Hematopoietic multipotent progenitor cell treated with erythropoietin and hydrocortisone succinate and interleukin-3 and kit ligand, for 15 days (in vitro differentiated cells): ENCODE data around the gene ARHGEF17.

ENCODE experiments used
- DNase-seq: peaks from one replicate; pipeline ENCODE4 v3.0.0-alpha.2; 2015; ENCODE audit warnings: low spot score

Gene ARHGEF17

GRCh38 chr11:73314117-73314961 is 6.3 kb downstream of the ARHGEF17 start:
- no peak for DNase-seq

DNA sequence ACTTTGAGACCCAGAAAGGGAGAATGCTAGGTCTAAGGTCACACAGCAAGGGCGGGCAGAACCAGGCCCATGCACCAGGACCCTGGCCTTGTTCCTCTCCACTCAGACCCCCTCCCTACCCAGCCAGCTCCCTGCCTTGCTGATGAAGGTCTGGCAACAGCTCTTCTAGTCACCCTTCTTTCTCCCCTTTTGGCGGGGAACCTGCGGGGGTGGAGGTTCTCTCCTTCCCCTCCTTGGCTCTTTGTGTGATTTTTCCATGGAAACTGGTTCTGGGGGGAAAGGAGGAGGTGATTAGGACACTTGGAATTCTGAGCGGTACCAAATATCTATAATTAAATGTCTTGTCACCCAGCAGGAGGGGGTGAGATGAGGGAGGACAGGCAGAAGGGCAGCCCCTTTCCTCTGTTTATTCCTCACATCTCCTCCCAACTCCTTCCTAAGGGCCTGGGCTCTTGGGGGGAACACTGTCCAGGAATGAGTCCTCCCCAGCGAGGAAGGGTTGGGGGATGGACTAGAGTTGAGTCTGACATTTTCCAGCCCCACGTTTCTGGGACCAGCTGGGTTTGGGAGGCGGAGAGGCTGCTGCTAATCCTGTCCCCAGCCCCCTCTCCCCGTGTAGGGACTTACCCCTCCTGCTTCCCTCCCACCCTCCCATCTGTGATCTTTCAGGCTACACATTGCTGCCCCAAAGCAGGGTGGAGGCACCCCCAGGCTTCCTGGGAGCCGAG is 7.4 kb downstream of the ARHGEF17 start:
- DNase-seq, result no peak

GRCh38 chr11:73316422-73316821 is 8.3 kb downstream of the ARHGEF17 start:
- no peak for DNase-seq

GRCh38 chr11:73317373-73317772 is 9.3 kb downstream of the ARHGEF17 start:
- DNase-seq, result no peak

- no peak for DNase-seq
Observed at GRCh38 chr11:73317803-73318202, 9.7 kb downstream of the ARHGEF17 start.

DNA sequence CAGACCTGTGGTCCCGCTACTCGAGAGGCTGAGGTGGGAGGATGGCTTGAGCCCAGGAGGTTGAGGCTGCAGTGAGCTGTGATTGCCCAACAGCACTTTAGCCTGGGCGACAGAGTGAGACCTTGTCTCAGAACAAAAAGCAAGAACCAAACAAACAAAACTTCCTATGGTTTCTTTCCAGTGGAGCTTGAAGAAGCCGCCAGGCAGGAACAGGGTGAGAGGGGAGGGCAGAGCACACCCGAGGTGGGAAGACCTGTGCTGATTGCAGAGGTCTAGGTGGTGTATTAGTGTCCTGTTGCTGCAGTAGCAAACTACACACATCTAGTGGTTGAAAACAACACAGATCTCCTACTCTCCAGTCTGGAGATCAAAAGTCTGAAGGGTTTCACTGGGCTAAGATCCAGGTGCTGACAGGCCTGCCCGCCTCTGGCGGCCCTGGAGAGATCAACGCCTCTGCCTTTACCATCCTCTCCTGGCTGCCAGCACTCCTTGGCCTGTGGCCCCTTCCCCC is 10.5 kb downstream of the ARHGEF17 start:
- no peak for DNase-seq

- no peak for DNase-seq
Observed at GRCh38 chr11:73320763-73321603, 12.9 kb downstream of the ARHGEF17 start.

- no peak for DNase-seq
Observed at GRCh38 chr11:73321604-73322381, 13.7 kb downstream of the ARHGEF17 start.

- DNase-seq, result no peak
Observed at GRCh38 chr11:73322382-73323306, 14.6 kb downstream of the ARHGEF17 start.

DNA sequence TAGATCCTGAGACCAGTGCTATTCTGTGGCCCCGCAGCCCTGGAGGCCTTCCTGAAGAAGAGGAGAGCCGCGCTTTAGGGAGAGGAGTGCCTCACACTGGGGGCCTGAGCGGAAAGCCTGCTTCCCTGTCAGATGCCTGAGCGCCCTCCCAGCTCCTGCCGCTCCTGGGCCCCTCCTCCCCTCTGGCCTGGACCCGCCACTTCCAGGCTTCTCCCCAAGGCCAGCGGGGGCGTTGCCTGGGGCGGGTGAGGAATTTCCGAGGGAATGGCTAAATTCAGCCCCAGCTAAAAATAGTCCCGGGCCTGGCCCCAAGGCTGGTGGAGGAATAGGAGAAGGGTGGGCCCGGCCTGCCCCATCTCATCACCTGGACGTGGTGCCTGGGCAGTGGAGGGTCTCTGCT is 15.4 kb downstream of the ARHGEF17 start:
- no peak for DNase-seq

DNA sequence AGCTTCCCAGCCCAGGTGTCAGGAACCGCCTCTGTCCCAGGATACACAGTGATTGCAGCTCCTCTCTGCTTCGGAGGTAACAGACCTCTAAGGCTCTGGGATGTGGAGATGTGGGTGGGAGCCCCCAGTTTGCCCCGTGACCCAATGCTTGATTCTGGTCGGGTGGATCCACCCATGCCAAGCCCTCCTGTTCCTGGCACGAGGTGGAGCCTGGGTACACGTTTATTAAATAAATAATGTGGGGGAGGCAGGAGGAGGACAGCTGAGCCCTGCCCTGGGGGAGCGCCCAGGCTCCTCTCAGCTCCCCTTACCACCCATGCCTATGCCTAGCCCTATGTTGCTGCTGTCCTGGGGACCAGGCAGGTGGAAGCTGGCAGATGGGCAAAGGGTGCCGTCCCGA is 16.0 kb downstream of the ARHGEF17 start:
- DNase-seq, result no peak

- DNase-seq, result no peak
Observed at GRCh38 chr11:73324665-73325035, 16.6 kb downstream of the ARHGEF17 start.

DNA sequence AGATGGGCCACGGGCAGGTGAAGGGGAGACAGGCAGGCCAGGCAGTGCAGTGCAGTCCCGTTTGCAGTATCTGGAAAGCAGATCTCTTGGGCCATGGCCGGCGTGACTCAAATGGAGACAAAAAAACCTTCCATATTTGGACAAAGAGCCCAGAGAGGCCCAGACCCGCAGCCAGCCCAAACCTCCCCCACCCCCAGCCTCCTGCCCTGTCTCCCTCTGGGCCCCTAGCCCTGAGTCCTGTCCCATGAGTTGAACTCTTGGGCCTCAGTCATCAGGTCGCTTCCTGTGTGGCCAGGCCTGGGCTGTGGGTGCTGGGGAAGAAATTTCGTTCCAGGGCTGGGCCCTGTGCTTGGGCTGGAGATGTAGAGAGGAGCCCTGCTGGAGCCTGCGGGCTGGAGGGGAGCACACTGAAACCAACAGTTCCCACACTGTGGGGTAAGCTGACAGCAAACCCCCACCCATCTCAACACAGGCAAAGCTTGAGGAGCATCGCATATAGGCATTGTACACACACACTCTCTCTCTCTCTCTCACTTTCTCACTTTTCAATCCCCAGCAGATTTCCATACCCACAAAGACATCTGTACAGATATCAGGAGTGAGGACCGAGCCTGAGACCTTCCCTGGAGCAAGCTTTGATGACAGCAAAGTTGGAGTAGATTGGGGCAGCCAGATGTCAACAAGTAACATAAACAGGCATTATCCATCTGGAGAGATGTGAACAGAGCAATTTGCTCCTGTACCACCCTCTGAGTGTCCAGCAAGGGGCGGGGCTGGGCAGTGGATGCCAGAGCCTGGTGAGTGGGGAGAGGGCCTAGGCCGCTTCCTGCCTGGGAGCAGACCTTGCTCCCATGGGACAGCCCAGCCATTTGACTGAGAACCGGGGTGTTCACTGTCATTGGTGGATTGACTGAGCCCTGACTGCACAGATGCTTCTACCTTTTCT is 17.2 kb downstream of the ARHGEF17 start:
- no peak for DNase-seq

- DNase-seq, result no peak
Observed at GRCh38 chr11:73326929-73327811, 19.1 kb downstream of the ARHGEF17 start.

DNA sequence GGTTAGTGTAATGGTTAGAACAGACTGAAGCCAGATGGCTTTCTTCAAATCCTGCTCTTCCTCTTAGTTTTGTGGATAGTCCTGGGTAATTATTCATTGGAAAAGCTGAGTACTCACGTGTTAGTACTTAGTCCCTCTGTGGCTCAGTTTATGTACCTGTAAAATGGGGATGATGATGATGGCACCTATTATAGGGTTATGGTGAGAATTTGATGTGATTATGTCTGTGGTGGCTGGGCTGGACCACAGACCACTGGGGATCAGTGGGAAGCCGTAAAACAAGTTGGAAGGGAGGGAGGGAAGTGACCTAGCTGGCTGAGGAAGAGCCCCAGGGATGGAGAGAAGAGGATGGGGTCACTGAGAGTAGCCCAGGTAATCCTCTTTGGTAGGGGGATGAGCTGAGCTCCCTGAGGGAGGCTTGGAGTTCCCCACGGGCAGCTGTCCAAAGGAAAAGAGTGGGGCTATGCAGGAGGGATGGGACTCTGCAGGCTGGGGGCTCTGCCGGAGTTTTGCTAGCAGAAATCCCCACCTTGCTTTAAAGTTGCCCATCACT is 19.8 kb downstream of the ARHGEF17 start:
- DNase-seq, result no peak

DNA sequence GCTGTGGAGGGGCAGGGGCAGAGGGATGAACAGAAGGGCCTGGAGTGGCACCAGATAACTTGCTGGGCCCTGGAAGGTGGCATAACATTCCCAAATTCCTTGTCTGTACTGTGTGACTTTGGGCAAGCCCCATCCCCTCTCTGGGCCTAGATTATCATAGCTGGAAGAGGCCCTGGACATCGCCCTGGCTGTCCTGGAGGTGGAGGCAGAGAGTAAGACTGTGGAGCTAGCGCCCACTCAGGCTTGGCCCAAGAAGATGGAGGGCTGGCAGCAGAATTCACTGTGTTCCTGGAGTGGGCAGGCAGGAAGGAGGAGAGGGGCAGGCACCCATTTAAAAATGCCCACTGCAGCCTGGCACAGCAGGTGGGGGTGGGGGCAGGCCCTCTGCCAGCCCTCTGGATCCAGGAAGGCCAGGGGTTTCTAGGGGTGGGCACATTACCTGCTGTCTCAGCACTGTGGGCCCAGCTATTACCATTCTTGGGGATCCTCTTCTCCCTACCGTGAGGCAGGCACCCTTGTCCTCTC is 22.6 kb downstream of the ARHGEF17 start:
- no peak for DNase-seq

DNA sequence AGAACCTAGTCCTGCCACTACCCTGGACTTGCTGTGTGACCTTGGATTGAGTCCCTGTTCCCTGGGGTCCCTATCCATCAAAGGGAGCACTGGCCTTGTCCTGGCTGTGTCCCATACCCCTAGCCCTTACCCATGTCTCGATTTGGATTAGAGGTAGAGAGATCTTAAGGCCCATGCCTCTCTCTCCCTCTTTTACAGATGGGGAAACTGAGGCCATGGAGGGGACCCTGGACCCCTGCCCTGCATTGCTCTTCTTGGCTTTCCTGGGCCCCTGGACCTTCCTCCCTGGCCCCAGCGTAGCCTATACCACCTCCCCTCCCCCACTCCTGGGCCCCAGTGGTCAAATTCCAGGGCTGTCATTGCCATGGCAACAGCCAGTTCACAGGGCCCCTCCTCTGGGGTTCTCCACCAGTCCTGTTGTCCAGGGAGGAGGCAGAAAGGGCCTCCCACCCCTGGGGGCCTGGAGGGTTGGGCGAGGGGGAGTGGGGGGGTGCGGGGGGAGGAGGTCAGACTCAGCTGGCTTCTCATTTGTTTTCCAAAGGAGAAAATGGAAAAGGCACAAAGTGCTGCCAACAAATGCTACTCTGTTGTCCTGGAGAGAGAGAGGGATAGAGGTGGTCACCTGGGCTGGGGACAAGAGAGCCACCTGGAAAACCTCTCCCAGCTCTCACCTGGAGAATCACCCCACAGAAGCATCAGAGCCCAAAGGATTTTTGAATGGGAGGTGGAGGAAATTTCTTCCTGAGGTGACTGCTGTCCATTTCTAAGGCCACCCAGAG is 23.3 kb downstream of the ARHGEF17 start:
- no peak for DNase-seq
